DMS153 treated with DMSO at 0.1 percent for 48 hours (cell line): ENCODE measurements around the gene LAMC3.

Source experiments
- DNase-seq: peaks from one replicate; lab custom pipeline; 2025; ENCODE audit not compliant: unreplicated experiment; lab: John Stamatoyannopoulos, UW

Gene LAMC3

DNA sequence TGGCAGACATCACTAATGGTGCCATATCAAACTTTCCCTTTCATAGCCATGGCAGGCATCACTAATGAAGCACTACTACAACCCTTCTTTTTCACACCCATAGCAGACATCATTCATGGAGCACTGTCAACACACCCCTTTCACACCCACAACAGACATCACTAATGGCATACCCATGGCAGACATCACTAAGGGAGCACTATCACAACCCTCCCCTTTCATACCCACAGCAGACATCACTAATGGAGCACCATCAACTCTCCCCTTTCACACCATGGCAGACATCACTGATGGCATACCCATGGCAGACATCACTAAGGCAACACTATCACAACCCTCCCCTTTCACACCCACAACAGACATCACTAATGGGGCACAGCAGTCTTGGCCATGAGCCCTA lies 33.7 kb downstream of the LAMC3 start:
- no peak for DNase-seq

DNA sequence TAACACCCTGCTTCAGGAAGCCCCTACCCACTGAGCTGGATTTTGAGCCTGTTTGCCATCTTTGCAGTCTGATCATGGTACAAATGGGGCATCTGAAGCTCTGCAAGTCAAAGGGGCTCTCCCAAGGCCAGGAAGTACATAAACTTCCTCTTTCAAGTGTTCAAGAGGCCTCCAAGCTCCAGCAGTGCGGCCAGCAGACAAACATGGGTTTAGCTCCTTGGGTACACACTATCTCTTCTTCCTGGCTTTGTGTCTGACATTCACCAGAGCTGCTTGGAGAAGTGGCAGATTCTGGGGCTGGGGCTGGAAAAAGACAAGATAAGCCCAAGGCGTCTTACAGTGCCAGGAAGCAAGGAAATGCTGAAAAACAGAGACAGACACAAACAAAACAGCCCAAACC lies 34.1 kb downstream of the LAMC3 start:
- no peak for DNase-seq

DNA sequence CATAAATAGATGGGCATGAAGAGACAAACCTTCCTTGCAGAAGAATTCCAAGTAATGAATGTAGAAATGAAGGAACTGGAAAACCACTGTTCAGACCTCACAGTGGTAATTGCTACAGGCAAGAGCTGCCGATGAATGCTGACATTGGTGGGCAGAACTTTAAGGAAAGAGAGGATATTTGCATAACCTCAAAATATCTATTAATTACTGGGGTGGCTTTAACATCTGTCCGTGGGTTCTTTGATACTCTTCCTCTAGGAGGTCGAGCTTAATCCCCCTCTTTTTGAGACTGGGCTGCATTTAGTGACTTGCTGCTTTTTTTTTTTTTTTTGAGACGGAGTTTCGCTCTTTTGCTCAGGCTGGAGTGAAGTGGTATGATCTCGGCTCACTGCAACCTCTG lies 34.7 kb downstream of the LAMC3 start:
- DNase-seq, result no peak

DNA sequence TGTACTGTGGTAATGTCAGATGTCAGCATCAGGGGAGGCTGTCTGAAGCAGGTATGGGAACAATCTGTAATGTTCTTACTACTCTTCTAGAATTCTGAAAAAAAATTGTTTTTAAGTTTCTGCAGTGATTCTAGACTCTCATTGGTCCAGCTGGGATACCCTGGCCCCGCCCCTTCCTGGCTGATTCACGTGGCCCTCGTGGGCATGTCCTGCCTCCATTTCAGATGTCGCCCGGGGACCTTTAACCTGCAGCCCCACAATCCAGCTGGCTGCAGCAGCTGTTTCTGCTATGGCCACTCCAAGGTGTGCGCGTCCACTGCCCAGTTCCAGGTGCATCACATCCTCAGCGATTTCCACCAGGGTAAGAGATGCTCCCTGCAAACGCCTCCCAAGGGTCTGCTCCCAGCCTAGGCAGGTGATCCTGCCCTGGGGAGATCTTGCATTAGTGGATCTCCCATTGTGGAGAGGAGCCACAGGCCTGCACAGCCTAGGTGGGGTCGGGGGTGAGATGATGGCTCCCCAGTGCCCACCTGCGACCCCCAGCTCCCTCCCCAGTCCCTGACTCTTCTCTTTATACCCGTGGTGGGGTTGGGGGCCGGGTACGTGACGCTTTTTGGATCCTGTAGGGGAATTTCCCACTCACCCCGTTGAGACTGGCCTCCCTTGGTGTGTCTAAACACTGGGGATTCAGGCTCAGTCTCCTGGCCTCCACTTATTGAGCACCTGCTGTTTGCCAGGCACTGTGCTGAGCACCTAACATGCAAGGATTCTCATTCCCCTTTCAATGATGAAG lies 36.5 kb downstream of the LAMC3 start:
- no peak for DNase-seq

GRCh38 chr9:131046093-131046380 lies 37.1 kb downstream of the LAMC3 start:
- no peak for DNase-seq

DNA sequence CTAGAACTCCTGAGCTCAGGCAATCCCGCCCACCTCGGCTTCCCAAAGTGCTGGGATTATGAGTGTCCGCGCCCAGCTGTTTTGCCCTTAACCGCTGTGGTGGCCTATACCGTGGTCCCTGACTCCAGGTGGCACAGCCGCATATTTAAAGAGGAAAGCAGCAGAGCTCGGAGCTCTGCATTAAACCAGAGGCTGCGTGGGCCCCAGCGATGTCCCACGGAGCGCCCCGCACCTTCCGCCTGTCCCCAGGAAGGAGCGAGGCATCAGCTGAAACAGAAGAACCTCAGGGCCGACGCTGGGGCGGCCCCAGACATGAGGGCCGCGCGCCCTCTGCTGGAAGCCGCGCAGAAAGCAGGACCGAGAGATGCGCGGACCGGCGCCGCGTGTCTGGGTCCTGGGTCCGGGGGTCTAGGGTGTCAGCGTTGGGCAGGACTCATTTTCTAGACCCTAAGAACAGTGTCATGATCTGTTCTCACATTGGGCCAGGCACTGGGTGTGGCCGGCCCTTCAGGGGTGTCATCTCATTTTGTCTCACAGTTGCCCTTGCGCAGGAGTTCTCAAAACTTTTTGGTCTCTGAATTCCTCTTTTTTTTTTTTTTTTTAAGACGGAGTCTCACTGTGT lies 37.7 kb downstream of the LAMC3 start:
- DNase-seq, result peak; percentile 54

GRCh38 chr9:131048332-131048731 lies 39.4 kb downstream of the LAMC3 start:
- DNase-seq, result no peak

- DNase-seq, result no peak
These were observed 39.8 kb downstream of the LAMC3 start for GRCh38 chr9:131048820-131049219.

DNA sequence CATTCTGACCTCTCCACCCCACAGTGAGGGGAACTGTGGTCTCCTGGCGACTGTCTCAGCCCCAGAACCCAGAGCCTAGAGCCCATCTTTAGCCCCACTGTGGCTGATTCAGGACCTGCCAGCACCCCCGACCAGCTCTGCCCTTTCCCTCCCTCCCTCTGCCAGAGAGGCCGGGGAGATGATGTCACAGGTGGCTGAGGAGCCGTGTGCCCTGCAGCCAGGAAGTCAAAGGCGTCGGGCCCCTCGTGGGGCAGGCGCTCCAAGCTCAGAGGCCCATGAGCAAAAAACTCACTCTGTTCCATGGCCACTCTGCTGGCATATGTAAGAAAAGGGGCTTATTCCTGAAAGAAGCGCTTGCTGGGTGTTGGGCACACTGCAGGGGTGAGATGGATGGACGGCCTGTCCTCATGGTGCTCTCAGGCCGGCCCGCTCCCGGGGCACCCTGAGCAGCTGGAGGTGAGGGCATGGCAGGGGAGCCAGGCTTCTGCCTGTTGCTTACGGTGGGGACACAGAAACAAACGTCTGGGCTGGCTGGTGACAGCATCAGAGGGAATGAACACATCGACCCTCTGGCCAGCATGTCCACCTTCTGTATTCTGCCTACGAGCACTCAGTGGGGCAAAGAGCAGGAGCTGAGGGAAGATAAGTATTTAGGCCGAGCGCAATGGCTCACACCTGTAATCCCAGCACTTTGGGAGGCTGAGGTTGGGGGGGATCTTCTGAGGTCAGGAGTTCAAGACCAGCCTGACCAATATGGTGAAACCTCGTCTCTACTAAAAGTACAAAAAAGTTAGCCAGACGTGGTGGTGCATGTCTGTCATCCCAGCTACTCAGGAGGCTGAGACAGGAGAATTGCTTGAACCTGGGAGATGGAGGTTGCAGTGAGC lies 41.1 kb downstream of the LAMC3 start:
- DNase-seq, result no peak

DNA sequence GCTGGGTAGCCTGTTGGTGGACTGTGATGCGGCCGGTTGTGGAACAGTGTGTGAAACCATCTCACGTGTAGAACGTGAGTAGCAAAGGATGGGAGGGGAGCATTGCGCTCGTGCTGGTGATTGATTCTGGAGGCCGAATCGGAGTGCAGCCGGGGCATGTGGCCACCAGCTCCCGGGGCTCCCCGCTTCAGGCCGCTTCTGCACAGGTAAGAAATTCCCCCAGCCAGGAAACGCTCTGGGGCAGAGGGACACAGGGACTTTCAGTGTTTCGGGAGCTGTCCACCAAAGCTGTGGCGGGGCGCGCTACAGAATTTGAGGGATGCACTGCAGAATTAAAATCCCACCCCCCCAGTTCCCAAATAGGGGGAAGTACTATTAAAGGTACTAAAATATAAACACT lies 41.9 kb downstream of the LAMC3 start:
- DNase-seq, result no peak

DNA sequence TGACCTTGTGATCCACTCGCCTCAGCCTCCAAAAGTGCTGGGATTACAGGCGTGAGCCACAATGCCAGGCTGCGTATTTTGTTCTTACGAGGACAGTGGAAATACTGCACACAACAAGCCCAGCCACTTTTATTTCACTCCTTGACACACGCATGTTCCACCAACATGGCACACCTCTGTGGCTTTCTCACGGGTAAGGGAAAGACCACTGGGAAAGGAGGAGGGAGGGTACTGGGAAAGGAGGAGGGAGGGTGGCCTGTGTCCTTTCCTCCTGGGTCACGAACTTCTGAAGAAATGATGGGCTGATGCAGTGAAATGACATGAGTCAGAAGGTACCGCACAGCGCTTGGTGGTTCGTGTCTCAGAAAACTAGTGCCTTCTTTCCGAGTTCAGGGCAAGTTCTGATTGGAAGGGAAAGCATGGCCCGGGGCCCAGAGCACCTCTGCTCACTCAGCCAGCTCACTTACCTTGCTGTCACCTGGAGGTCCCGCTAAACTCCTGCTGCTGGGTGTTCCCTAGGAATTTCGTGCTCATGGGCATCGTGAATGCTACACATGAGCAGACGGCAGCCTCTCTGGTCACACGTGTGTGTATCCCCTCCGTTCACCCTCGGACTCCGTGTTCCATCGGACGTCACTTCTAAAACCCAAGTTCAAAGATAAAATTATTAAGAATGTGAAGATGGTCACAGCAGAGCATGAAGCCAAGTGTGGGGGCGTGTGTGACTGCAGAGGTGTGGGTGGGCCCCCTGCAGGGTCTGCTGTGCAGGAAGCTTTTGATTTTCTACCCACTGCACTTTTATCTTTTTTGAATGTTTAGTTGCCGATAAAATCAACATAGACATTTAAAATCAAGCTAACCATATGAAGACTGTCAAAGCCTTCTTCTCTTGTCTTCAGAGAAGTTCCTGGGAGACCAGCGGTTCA lies 42.9 kb downstream of the LAMC3 start:
- DNase-seq, result no peak

- no peak for DNase-seq
These were observed 44.9 kb downstream of the LAMC3 start for GRCh38 chr9:131053896-131054295.

- no peak for DNase-seq
These were observed 48.0 kb downstream of the LAMC3 start for GRCh38 chr9:131056781-131057506.

DNA sequence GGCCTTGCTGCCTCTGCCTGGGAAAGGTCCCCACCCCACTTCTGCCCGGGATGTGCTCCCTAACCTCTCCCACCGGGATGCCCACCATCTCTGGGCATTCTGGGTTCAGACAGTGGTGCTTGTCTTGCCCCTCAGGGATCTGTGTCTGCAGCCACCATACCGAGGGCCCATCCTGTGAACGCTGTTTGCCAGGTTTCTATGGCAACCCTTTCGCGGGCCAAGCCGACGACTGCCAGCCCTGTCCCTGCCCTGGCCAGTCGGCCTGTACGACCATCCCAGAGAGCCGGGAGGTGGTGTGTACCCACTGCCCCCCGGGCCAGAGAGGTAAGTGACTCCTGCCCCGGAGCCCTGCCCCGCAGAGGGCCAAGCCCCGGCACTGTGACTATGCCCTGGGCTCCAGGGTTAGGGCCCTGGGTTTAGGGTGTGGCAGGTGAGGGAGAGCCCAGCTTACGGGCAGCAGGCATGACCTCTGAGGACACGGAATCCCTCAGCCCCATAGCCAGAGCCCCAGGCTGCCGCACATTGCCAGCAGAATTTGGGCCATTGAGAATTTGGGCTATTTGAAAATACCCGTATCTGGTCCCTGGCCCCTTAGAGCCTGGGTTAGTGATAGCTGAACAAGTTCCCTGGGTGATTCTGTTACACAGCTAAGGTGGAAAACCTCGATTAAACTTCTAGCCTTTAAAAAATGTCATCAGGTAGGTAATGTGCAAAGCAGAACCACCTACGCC lies 52.1 kb downstream of the LAMC3 start:
- no peak for DNase-seq

GRCh38 chr9:131062969-131063368 lies 54.0 kb downstream of the LAMC3 start:
- DNase-seq, result no peak

DNA sequence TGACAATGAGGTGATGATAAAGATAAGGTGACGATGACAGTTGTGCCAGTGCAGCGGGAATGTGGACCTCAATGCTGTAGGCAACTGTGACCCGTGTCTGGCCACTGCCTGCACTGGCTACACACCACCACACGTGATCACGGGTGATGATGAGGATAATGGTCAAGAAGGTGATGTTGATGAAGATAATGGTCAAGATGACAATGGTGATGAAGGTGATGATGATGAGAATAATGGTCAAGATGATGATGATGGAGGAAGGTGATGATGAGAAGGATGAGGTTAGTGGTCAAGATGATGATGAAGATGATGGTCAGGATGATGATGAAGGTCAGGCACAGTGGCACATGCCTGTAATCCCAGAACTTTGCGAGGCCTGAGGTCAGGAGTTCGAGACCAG lies 56.6 kb downstream of the LAMC3 start:
- no peak for DNase-seq

GRCh38 chr9:131067625-131068024 lies 58.7 kb downstream of the LAMC3 start:
- no peak for DNase-seq

DNA sequence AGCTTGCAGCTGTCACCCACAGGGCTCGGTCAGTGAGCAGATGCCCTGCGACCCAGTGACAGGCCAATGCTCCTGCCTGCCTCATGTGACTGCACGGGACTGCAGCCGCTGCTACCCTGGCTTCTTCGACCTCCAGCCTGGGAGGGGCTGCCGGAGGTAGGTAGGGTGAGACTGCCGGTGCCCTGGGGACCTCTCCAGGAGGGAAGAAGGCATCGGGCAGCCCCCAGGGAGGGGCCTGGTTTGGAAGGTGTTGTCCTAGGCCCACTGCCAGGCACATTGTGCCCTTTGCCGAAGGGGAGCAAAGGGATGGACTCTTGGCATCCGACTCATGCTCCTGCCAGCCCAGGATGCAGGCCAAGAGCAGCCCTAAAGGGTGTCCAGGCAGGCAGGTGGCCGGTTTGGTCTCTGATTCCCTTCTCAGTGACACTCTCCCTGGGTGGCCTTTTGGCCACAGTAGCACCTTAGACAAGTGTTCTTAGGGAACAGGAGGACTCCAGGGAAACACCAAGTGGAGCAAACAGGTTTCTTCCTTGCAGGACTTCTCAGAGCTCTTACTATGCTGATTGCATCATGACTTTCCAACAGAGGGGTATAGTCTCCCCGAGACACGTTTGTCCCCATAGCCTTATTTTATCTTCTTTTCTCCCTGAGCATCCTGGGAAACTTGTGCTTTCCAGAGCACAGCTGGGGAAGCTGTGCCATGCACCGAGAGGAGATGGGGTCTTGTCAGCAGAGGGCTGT lies 59.3 kb downstream of the LAMC3 start:
- no peak for DNase-seq

GRCh38 chr9:131069699-131070098 lies 60.7 kb downstream of the LAMC3 start:
- DNase-seq, result no peak
